NCI-H146 treated with DMSO at 0.1 percent for 48 hours (cell line): Measurements from ENCODE around the gene RPS6KA4.

Experiments
- DNase-seq: peaks from one replicate; lab custom pipeline; 2025; ENCODE audit not compliant: unreplicated experiment; lab: John Stamatoyannopoulos, UW

The RPS6KA4 gene

DNA sequence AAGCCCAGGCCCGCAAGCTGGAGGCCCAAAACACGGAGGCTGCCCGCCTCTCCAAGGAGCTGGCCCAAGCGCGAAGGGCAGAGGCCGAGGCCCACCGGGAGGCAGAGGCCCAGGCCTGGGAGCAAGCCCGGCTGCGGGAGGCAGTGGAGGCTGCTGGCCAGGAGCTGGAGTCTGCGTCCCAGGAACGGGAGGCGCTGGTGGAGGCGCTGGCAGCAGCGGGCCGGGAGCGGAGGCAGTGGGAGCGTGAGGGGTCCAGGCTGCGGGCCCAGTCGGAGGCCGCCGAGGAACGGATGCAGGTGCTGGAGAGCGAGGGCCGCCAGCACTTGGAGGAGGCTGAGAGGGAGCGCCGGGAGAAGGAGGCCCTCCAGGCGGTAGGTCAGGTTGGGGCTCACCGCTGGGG, 14.2 kb upstream of the RPS6KA4 start:
- DNase-seq, result no peak

GRCh38 chr11:64347193-64347867, 11.6 kb upstream of the RPS6KA4 start:
- no peak for DNase-seq

DNA sequence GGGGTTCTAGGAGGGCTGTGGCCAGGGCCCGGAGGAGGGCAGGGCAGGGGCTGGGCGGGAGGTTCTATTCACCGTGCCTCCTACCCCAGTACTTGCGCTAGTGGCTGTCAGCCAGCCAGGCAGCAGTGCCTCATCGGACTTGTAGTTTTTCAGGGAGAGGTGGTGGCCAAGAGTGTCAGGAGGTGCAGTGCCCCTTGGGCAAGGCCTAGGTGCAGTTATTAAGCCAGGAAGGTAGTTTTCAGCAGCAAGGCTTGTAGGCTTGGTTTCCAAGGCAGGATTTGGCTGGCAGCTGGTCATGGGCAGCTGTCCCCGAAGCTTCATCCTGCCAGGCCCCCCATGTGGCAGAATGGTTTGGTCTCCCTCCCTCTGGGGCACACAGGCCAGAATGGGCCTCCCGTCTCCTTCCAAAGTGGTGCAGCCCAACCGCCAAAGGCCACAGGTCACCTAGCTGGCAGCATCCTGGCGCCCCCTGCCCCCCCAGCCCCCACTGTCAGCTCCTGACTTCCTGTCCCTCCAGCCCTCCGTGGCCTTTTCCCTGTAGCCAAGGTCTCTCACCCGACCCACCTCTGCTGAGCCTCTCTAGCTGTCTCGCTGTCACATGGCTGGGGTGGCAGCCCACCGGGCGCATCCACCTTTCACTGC, 10.5 kb upstream of the RPS6KA4 start:
- no peak for DNase-seq

DNA sequence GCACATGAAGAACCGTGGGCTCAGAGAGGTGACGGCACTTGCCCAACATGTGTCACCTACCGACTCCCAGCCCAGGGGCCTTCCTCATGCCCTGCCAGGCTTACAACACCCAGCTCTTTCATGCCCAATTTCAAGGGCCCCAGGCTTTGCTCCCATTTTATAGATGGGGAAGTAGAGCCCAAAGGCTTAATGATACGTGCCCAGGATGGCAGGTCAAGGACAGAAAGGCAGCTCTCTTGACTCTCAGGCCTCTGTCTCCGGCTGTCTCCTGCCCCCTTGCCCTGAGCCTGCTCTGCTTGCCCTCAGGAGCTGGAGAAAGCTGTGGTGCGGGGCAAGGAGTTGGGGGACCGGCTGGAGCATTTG, 10.0 kb upstream of the RPS6KA4 start:
- no peak for DNase-seq

DNA sequence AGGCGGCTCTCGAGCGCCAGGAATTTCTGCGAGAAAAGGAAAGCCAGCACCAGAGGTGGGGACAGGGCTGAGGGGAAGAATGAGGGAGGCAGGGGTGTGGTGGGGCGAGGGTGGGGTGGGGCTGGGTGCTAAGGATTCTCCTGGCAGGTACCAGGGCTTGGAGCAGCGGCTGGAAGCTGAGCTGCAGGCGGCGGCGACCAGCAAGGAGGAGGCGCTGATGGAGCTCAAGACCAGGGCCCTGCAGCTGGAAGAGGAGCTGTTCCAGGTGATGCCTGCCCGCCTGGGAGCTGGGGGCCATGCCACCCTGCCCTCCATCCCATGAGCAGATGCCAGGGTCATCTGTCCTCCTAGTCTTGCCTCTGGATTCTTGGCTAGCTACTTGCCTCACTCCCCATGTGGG, 9.6 kb upstream of the RPS6KA4 start:
- DNase-seq, result no peak

- DNase-seq, result no peak
Measured at GRCh38 chr11:64351136-64351631, 7.8 kb upstream of the RPS6KA4 start.

- DNase-seq, result peak; percentile 47
Measured at GRCh38 chr11:64352099-64352994, 6.6 kb upstream of the RPS6KA4 start.

DNA sequence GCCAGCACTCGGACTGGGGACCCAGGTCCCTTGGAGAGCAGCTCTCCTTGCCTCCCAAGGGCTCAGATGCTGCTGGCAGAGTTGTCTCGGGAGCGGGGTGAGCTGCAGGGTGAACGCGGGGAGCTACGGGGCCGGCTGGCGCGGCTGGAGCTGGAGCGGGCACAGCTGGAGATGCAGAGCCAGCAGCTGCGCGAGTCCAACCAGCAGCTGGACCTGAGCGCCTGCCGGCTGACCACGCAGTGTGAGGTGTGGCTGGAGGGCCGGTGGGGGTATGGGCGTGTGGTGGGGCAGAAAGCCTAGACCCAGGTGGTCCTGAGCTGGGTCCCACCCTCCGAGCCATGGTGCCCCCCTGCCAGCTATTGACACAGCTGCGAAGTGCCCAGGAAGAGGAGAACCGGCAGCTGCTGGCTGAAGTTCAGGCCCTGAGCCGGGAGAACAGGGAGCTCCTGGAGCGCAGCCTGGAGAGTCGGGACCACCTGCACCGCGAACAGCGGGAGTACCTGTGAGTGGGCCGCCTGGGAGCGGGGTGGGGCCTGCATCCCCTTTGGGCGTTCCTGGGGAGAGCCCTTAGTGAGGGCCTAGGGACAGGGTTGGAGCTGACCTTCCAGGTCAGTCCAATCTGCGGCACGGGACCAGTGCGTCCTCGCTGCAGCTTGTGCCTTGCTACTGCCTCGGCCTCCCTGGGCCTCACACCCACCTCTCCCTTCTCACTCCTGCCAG, 5.8 kb upstream of the RPS6KA4 start:
- DNase-seq, result peak; percentile 82

DNA sequence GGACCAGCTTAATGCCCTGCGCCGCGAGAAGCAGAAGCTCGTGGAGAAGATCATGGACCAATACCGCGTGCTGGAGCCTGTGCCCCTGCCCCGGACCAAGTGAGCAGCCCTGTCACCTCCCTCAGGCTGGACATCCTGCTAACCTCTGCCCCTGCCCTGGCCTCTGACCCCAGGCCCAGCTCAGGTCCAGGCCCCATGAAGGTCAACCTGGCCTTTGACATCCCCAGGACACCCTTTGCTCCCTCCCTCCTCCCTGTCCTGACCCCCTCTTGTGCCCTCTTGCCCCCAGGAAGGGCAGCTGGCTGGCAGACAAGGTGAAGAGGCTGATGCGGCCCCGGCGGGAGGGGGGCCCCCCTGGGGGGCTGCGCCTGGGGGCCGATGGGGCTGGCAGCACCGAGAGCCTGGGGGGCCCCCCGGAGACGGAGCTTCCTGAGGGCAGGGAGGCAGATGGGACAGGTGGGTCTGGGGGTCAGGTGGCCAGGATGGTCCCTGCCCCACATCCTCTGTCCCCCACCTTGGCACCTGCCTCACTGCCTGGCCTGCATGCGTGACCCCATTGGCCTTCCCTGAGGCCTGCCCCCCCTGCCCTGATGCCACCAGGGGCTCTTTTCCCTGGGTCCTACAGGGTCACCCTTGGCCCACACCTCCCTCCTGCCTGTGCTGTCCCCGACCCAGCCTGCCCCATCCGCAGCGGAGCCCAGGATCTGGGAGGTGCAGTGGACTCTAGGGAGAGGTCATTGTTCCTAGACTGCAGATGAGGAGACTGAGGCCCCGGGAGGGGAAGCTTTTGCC, 5.1 kb upstream of the RPS6KA4 start:
- no peak for DNase-seq

DNA sequence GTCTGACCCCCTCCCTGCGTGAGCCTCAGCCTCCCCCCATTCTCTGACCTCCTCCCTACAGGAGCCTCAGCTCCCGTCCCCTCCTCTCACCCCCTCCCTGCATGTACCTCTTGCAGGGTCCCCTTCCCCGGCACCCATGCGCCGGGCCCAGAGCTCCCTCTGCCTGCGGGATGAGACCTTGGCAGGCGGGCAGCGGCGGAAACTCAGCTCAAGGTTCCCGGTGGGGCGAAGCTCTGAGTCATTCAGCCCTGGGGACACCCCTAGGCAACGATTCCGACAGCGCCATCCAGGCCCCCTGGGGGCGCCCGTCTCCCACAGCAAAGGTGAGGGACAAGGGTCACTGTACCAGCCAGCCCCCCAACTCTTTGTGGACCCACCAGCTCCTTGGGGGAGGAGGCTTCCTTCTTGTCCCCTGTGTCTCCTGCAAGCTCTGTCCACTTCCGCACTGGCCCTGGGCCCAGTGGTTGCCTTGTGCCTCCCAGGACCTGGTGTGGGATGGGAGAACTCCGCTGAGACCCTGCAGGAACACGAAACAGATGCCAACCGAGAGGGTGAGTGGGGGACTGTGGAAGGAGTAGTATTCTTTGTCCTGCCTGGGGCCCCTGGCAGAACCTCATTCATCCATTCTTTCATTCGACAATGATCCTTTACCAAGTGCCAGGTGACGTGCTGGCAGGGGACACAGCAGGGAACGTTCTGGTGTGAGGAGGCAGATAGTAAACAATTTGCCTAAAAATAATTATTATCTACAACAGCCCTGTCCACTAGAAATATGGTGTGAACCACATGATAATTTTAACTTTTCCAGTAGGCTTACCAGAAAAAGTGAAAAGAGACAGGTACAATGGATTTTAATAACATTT, 3.7 kb upstream of the RPS6KA4 start:
- peak; percentile 24 for DNase-seq

DNA sequence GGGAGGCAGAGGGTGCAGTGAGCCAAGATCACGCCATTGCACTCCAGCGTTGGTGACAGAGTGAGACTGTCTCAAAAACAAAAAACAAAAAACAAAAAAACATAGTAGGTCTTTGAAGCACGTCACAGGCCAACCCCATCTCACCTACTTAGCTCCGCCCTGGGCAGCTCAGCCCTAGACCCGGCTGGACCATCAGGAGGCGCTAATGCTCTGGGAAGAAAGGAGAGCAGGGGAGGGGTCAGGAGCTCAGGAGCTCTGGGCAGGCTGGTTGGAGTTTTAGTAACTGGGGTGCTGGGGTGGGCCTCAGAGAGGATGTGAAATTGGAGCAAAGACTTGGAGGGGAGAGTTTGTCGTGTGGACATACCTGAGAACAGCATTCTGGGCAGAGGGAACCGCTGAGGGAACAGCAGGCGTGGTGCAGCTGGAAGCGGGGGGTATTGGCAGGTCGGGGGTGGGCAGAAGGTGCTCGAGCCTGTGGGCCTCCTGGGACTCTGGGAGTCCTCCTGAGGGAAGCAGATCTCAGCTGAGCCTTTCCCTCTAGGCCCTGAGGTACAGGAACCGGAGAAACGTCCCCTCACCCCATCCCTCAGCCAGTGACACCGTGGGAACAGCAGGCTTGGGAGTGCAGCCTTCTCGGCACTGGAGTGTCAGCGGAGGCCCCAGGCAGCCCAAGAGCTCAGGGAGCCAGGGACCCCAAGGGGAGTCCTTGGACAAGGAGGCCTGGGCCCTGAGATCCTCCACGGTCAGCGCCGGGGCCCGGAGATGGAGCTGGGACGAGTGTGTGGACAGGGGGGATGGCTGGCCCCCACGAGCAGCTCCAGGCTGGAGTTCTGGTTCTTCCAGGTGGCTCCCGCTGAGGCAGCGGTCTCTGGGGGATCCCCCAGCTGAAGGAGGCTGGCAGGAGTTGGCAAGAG, 2.2 kb upstream of the RPS6KA4 start:
- no peak for DNase-seq

DNA sequence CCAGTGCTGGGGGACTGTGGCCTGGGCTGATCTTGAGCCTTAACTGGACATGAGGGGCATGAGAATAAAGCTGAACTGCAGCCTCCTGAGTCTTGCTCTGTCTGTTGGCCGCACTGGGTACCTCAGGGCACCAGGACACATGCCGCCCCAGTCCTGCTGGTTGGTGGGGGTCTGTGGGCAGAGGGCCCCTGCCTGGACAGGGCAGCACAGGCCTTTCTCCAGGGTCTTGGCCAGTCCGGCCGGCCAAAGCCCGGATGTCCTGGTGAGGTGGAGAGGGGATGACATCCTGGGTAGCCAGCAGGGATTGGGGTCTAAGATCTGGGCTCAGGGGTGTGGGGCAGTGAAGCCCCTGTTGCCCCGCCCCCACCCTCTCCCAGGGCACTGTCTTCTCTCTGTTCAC, 1.5 kb upstream of the RPS6KA4 start:
- no peak for DNase-seq

DNA sequence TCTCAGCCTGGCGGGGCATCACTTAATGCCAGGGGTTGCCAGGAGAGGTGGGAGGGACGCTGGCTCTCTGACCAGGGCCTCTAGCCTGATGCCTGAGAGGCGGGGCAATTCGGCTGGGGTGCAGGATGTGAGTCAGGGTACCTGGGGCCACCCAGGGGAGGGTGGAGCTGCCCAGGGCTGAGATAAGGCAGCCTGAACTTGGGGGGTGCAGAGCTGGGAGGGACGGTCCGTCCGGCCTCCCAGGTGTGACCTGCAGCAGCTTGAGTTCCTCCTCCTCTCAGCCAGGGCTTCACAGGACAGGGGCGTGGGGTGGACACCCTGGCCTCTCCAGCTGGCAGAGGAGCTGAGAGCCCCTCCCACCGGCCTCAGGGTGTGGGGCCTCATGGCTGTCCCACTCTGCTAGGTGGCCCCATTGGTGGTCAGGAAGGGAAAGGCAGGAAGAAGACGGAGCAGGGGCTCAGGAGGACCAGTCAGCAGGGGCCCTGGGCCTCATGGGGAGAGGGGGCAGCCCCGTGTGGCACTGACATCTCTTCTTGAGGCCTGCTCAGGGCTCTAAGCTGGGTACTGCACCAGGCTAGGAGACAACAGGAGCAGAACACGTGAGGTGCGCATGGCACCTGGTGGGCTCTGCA, 942 bp upstream of the RPS6KA4 start:
- no peak for DNase-seq

DNA sequence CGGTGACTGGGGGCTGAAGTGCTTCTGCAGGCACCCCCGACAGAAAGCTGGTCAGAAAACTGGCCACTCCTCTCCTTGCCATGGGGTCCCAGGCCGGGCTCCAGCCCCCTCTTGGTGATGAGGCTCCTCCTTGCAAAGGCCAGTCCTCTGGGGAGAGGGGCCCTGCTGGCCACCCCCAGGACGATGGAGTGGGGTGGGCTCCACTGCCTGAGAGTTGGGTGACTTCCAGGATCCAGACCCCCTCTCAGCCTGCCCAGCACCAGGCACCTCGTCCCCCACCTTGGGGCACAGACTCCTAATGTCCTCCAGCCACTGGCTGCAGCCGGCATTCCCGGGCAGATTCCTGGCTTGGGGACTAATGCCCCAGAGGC, 441 bp upstream of the RPS6KA4 start:
- DNase-seq, result no peak

DNA sequence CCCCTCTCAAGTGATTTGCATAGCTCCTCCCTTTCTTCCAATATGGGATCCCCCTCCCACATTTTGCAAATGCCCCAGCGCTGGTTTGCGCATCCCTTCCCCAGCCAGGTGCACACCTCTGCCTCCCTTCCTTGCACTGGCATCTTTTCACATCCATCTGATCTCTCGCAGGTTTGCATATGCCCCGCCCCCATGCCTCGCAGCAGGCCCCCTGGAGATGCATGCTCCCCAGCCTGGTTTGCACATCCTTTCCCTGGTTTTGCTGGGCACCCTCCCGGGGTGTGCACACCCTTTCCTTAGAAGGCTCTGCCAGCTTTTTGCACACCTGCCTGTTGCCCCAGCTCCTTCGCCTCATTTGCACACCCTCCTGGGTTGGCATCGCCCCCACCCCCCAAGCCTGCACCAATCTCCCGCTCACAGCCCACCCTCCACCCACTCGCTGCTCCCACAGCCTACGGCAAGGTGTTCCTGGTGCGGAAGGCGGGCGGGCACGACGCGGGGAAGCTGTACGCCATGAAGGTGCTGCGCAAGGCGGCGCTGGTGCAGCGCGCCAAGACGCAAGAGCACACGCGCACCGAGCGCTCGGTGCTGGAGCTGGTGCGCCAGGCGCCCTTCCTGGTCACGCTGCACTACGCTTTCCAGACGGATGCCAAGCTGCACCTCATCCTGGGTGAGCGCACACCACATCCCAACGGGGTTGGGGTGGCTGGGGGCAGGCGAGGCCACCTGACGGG, 917 bp downstream of the RPS6KA4 start:
- DNase-seq, result no peak

DNA sequence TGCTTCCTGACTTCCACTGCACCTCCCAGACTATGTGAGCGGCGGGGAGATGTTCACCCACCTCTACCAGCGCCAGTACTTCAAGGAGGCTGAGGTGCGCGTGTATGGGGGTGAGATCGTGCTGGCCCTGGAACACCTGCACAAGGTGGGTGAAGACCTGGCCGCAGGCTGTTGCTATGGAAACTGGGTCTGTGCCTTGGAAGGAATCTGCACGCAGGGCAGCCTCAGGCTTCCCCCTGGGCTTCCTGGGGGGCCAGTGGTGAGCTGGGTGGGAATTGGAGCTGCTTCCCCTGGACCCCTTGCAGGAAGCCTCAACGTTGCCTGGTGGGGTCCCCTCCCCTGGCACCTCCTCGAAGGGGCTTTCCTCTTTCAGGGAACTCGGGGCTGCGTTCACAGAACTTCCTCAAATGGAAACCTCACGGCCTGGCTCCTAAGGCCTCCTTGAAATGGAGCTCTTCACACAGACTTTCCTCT, 1.5 kb downstream of the RPS6KA4 start:
- no peak for DNase-seq

GRCh38 chr11:64361659-64362058, 2.7 kb downstream of the RPS6KA4 start:
- DNase-seq, result no peak
